Spleen (tissue), 11 donors: ENCODE data around the gene XRCC1. TPM values are rescaled to one million over a fixed set of nuclear protein-coding genes. Genes with fewer than 3 reads are reported as not detected.

Experiments
- DNase-seq: peaks from one replicate; pipeline ENCODE4 v3.0.0-alpha.2; 2020
- H3K27ac ChIP-seq, 8 donors: fragments of 200-600 bp; sonication (generic) in 7 of 8; 1 replicate in 4 of 8; 2 replicates in 4 of 8; pipeline versions ENCODE4 v1.5.0 to v1.8.0; 2016 to 2021; ENCODE audit warnings: inconsistent platforms in 4 of 8, mild to moderate bottlenecking in 4 of 8, moderate library complexity in 1 of 8
- H3K27me3 ChIP-seq, 7 donors: fragments of 200-600 bp; sonication (generic) in 6 of 7; replicated peaks in 1 of 7; 1 replicate in 4 of 7; 2 replicates in 3 of 7; pipeline versions ENCODE4 v1.5.0 to v1.8.0; 2016 to 2021; ENCODE audit warnings: inconsistent platforms in 3 of 7, mild to moderate bottlenecking in 1 of 7
- H3K36me3 ChIP-seq, 6 donors: fragments of 200-600 bp; sonication (generic) in 5 of 6; 1 replicate in 4 of 6; 2 replicates in 2 of 6; pipeline versions ENCODE4 v1.5.0 to v1.8.0; 2016 to 2021; ENCODE audit warnings: inconsistent platforms in 2 of 6
- H3K4me1 ChIP-seq, 6 donors: fragments of 200-600 bp; sonication (generic) in 5 of 6; 1 replicate in 3 of 6; 2 replicates in 3 of 6; pipeline versions ENCODE4 v1.5.0 to v1.8.0; 2016 to 2021; ENCODE audit warnings: inconsistent platforms in 3 of 6
- H3K4me3 ChIP-seq, 8 donors: fragments of 200-600 bp; sonication (generic) in 7 of 8; 1 replicate in 4 of 8; 2 replicates in 4 of 8; pipeline versions ENCODE4 v1.5.0 to v1.8.0; 2016 to 2021; ENCODE audit warnings: inconsistent platforms in 4 of 8, mild to moderate bottlenecking in 4 of 8, moderate library complexity in 2 of 8
- H3K9me3 ChIP-seq, 8 donors: fragments of 200-600 bp; sonication (generic) in 7 of 8; 1 replicate in 4 of 8; 2 replicates in 4 of 8; pipeline versions ENCODE4 v1.5.0 to v1.8.0; 2016 to 2021; ENCODE audit warnings: inconsistent platforms in 4 of 8
- CTCF ChIP-seq, 11 experiments: fragments of 200-600 bp in 7 of 11; fragments of 450-650 bp in 4 of 11; sonication (generic) in 4 of 11; IDR thresholded peaks in 8 of 11; conservative IDR thresholded peaks in 3 of 11; 1 replicate in 7 of 11; 2 replicates in 4 of 11; pipeline versions ENCODE4 v1.4.0 to v1.8.0; 2016 to 2021; ENCODE audit warnings: antibody characterized with exemption in 11 of 11, inconsistent platforms in 4 of 11, mild to moderate bottlenecking in 1 of 11
- POLR2A ChIP-seq, 3 donors: fragments of 450-650 bp; IDR thresholded peaks; one replicate each; pipeline ENCODE4 v1.5.1; 2017; ENCODE audit warnings: antibody characterized with exemption in 3 of 3, mild to moderate bottlenecking in 1 of 3
- POLR2AphosphoS5 ChIP-seq, 3 donors: sonication (generic); formaldehyde crosslinking; IDR thresholded peaks; one replicate each; pipeline ENCODE4 v1.5.1; 2017; ENCODE audit warnings: antibody characterized with exemption in 3 of 3
- WGBS, 5 donors: extraction: QIAGEN DNeasy Blood & Tissue Kit in 3 of 5; methylation state at CpG; one replicate each; pipeline versions ENCODE4 v1.1.5 to v1.1.7; 2013 to 2018; 5-methylcytosine and 5-hydroxymethylcytosine counted together
- intact Hi-C: fragments of 100-400 bp; cut with DNase I; formaldehyde crosslinking; loops from one replicate; pipeline ENCODE4 v1.15.0; 2023; ENCODE audit warnings: low total_unique reads
- polyA plus RNA-seq, 3 donors: library from polyadenylated mRNA; stranded (reverse); fragments of 200-250 nt; gene quantifications; one replicate each; pipeline ENCODE4 v1.2.1, GENCODE V29; 2013
- total RNA-seq, 7 donors: library from RNA; depleted of rRNA in 3 of 7; stranded (reverse); fragments of >200 nt in 3 of 7; fragmentation: NEBNext Ultra II Directional in 4 of 7; extraction: Animal tissue kit (Norgen Biotek cat#: 25700) in 4 of 7; gene quantifications; one replicate each; pipeline versions ENCODE4 v1.1.0 to v1.2.1, GENCODE V29; 2016 to 2021
- donor health status: healthy with polysubstance abuse.
- donor health status: DM: no; HTN: no; CAD: no; lungs with moderate emphysema.
- donor health status: DM: no; HTN: no; CAD: no.
- donor health status: Bipolar disorder and iron deficiency.
- donor health status: healthy.
- donor health status: DM: no; HTN: no; CAD: no.
- donor health status: DM: yes; HTN: yes; CAD: no.

Gene XRCC1
- total and polyA plus RNA-seq, 10 donors = 16.0 to 32.0 (median 25.1) TPM

GRCh38 chr19:43570174-43570791 lies 5.0 kb downstream of the XRCC1 start:
- no peak overlapping the region for H3K4me3 ChIP-seq
- no peak for DNase-seq
- no peaks in the 10 kb centered on the region for H3K9me3 ChIP-seq
- TF ChIP-seq POLR2A (IDR thresholded peaks at IDR 0.05) (no peak), POLR2AphosphoS5 (IDR thresholded peaks at IDR 0.05) (no peak), CTCF (IDR thresholded peaks at IDR 0.05 in 8 of 11, conservative IDR thresholded peaks at IDR 0.05 in 3 of 11) (no peak)
- WGBS, 5 donors = 73 to 90% (median 84%) methylated on average over 4 to 5 of the region's 5 CpGs
- no peaks in the 10 kb centered on the region for H3K27me3 ChIP-seq
- H3K27ac ChIP-seq = no peak overlapping the region
- peaks cover 9 to 58% (median 28%) of the 10 kb centered on the region in 6 donors for H3K4me1 ChIP-seq
- intact Hi-C loops = no loop called here
- peaks cover 0 to 49% (median 3%) of the 10 kb centered on the region in 6 donors for H3K36me3 ChIP-seq

GRCh38 chr19:43569657-43570056 lies 5.7 kb downstream of the XRCC1 start:
- TF ChIP-seq CTCF (IDR thresholded peaks at IDR 0.05 in 8 of 11, conservative IDR thresholded peaks at IDR 0.05 in 3 of 11) = no peak
- TF ChIP-seq POLR2AphosphoS5 (IDR thresholded peaks at IDR 0.05) = no peak
- TF ChIP-seq POLR2A (IDR thresholded peaks at IDR 0.05) = no peak
- no peak for DNase-seq
- Histone ChIP-seq H3K4me3 (no peak overlapping the region), H3K9me3 (no peaks in the 10 kb centered on the region), H3K27me3 (no peaks in the 10 kb centered on the region), H3K36me3 (peaks cover 0 to 49% (median 3%) of the 10 kb centered on the region in 6 donors), H3K4me1 (peaks cover 5 to 58% (median 26%) of the 10 kb centered on the region in 6 donors), H3K27ac (no peak overlapping the region)
- intact Hi-C loops = no loop called here
- 81 to 91% (median 85%) methylated on average over 5 of the region's 5 CpGs for WGBS, 5 donors

- Histone ChIP-seq H3K36me3 (peaks cover 0 to 30% (median 3%) of the 10 kb centered on the region in 6 donors), H3K4me1 (peaks cover 14 to 57% (median 36%) of the 10 kb centered on the region in 6 donors), H3K9me3 (no peaks in the 10 kb centered on the region), H3K27me3 (no peaks in the 10 kb centered on the region), H3K4me3 (no peak overlapping the region), H3K27ac (peak overlapping the region in 2 of 8 donors; percentile 88 to 89)
- 47 to 66% (median 60%) methylated on average over 9 of the region's 9 CpGs for WGBS, 5 donors
- no peak for TF ChIP-seq CTCF (IDR thresholded peaks at IDR 0.05 in 8 of 11, conservative IDR thresholded peaks at IDR 0.05 in 3 of 11)
- no peak for TF ChIP-seq POLR2AphosphoS5 (IDR thresholded peaks at IDR 0.05)
- TF ChIP-seq POLR2A (IDR thresholded peaks at IDR 0.05) = no peak
- intact Hi-C loops = no loop called here
- DNase-seq = no peak
Measured at GRCh38 chr19:43564800-43565199, 10.5 kb downstream of the XRCC1 start.

GRCh38 chr19:43563816-43564457 lies 11.4 kb downstream of the XRCC1 start:
- Histone ChIP-seq H3K27ac (peak overlapping the region in 7 of 8 donors; percentile 78 to 90 (median 88)), H3K36me3 (peaks cover 0 to 36% (median 3%) of the 10 kb centered on the region in 6 donors), H3K9me3 (no peaks in the 10 kb centered on the region), H3K27me3 (no peaks in the 10 kb centered on the region), H3K4me3 (no peak overlapping the region), H3K4me1 (peaks cover 14 to 55% (median 36%) of the 10 kb centered on the region in 6 donors)
- TF ChIP-seq CTCF (IDR thresholded peaks at IDR 0.05 in 8 of 11, conservative IDR thresholded peaks at IDR 0.05 in 3 of 11) (no peak), POLR2A (IDR thresholded peaks at IDR 0.05) (no peak), POLR2AphosphoS5 (IDR thresholded peaks at IDR 0.05) (no peak)
- DNase-seq = no peak
- 84 to 92% (median 87%) methylated on average over 10 of the region's 10 CpGs for WGBS, 5 donors
- intact Hi-C loops = no loop called here
